ENCODE results near the gene C2orf92.

C2orf92 gene

GRCh38 chr2:97673915-97674283, 4.4 kb downstream of the C2orf92 start:
- Histone ChIP-seq H2AFZ (ENCODE audit: low read depth, low read length) (no peak overlapping the region), H3K4me2 (ENCODE audit: insufficient read depth, low read length) (no peak overlapping the region), H3K79me2 (ENCODE audit: insufficient read depth, low read length) (no peaks in the 10 kb centered on the region), H3K9me3 (ENCODE audit: insufficient read depth, low read length, severe bottlenecking) (no peaks in the 10 kb centered on the region), H3K27ac (ENCODE audit: low read length) (no peak overlapping the region), H3K36me3 (ENCODE audit: insufficient read depth, low read length) (no peaks in the 10 kb centered on the region), H4K20me1 (ENCODE audit: insufficient read depth, low read length) (no peaks in the 10 kb centered on the region), H3K27me3 (ENCODE audit: insufficient read depth, low read length, poor library complexity) (no peaks in the 10 kb centered on the region), H3K9ac (ENCODE audit: low read depth, low read length) (no peak overlapping the region), H3K4me3 (ENCODE audit: low read depth in 1 of 2, low read length in 2 of 2) (no peak overlapping the region), H3K4me1 (ENCODE audit: insufficient read depth, low read length) (no peaks in the 10 kb centered on the region)
- DNase-seq (no peak), ATAC-seq (ENCODE audit: insufficient read depth, low read depth) (no peak)
- TF ChIP-seq EZH2 (IDR thresholded peaks at IDR 0.05; ENCODE audit: borderline replicate concordance, low read depth, low read length, severe bottlenecking) (no peak), CTCF (IDR thresholded peaks at IDR 0.05; ENCODE audit: borderline replicate concordance, extremely low read depth, low read length, poor library complexity, severe bottlenecking) (no peak)

GRCh38 chr2:97675430-97676113, 6.1 kb downstream of the C2orf92 start:
- H3K4me1 ChIP-seq (ENCODE audit: insufficient read depth, low read length): no peaks in the 10 kb centered on the region
- H3K4me3 ChIP-seq (ENCODE audit: low read depth in 1 of 2, low read length in 2 of 2): no peak overlapping the region
- no peaks in the 10 kb centered on the region for H3K36me3 ChIP-seq (ENCODE audit: insufficient read depth, low read length)
- H2AFZ ChIP-seq (ENCODE audit: low read depth, low read length): no peak overlapping the region
- H3K9ac ChIP-seq (ENCODE audit: low read depth, low read length): no peak overlapping the region
- no peaks in the 10 kb centered on the region for H3K27me3 ChIP-seq (ENCODE audit: insufficient read depth, low read length, poor library complexity)
- no peak overlapping the region for H3K27ac ChIP-seq (ENCODE audit: low read length)
- H4K20me1 ChIP-seq (ENCODE audit: insufficient read depth, low read length): no peaks in the 10 kb centered on the region
- DNase-seq: no peak
- no peak overlapping the region for H3K4me2 ChIP-seq (ENCODE audit: insufficient read depth, low read length)
- H3K79me2 ChIP-seq (ENCODE audit: insufficient read depth, low read length): no peaks in the 10 kb centered on the region
- H3K9me3 ChIP-seq (ENCODE audit: insufficient read depth, low read length, severe bottlenecking): no peaks in the 10 kb centered on the region
- no peak for ATAC-seq (ENCODE audit: insufficient read depth, low read depth)
- TF ChIP-seq CTCF (IDR thresholded peaks at IDR 0.05; ENCODE audit: borderline replicate concordance, extremely low read depth, low read length, poor library complexity, severe bottlenecking): no peak
- no peak for TF ChIP-seq EZH2 (IDR thresholded peaks at IDR 0.05; ENCODE audit: borderline replicate concordance, low read depth, low read length, severe bottlenecking)

- no peak overlapping the region for H3K4me3 ChIP-seq (ENCODE audit: low read depth in 1 of 2, low read length in 2 of 2)
- TF ChIP-seq CTCF (IDR thresholded peaks at IDR 0.05; ENCODE audit: borderline replicate concordance, extremely low read depth, low read length, poor library complexity, severe bottlenecking) (no peak), EZH2 (IDR thresholded peaks at IDR 0.05; ENCODE audit: borderline replicate concordance, low read depth, low read length, severe bottlenecking) (no peak)
- no peaks in the 10 kb centered on the region for H4K20me1 ChIP-seq (ENCODE audit: insufficient read depth, low read length)
- no peak overlapping the region for H3K4me2 ChIP-seq (ENCODE audit: insufficient read depth, low read length)
- H3K9me3 ChIP-seq (ENCODE audit: insufficient read depth, low read length, severe bottlenecking): no peaks in the 10 kb centered on the region
- H3K36me3 ChIP-seq (ENCODE audit: insufficient read depth, low read length): no peaks in the 10 kb centered on the region
- H3K9ac ChIP-seq (ENCODE audit: low read depth, low read length): no peak overlapping the region
- no peaks in the 10 kb centered on the region for H3K79me2 ChIP-seq (ENCODE audit: insufficient read depth, low read length)
- H3K4me1 ChIP-seq (ENCODE audit: insufficient read depth, low read length): no peaks in the 10 kb centered on the region
- H2AFZ ChIP-seq (ENCODE audit: low read depth, low read length): no peak overlapping the region
- no peaks in the 10 kb centered on the region for H3K27me3 ChIP-seq (ENCODE audit: insufficient read depth, low read length, poor library complexity)
- ATAC-seq (ENCODE audit: insufficient read depth, low read depth) (no peak), DNase-seq (no peak)
- no peak overlapping the region for H3K27ac ChIP-seq (ENCODE audit: low read length)
Measured at GRCh38 chr2:97676620-97677019, 7.1 kb downstream of the C2orf92 start.

Data from DND-41 (cell line).